H9 (cell line): Measurements from ENCODE around the gene NAA60. TPM values are rescaled to one million over a fixed set of nuclear protein-coding genes. Genes with fewer than 3 reads are reported as not detected.

Experiments
- DNase-seq: peaks from one replicate; pipeline ENCODE4 v3.0.0-alpha.2; 2017
- H2AFZ ChIP-seq: one replicate; pipeline ENCODE4 v1.6.1; 2013; ENCODE audit warnings: mild to moderate bottlenecking, low read length, control low read depth, moderate library complexity
- H2AK5ac ChIP-seq: 2 replicates; pipeline ENCODE4 v1.6.1; 2013; ENCODE audit warnings: low read length, control low read depth, mixed read lengths; ENCODE audit not compliant: insufficient read length
- H2BK120ac ChIP-seq: one replicate; pipeline ENCODE4 v1.6.1; 2013; ENCODE audit warnings: low read depth, mild to moderate bottlenecking, low read length, control low read depth, inconsistent platforms; ENCODE audit not compliant: poor library complexity, severe bottlenecking
- H2BK12ac ChIP-seq: 2 replicates; pipeline ENCODE4 v1.6.1; 2013; ENCODE audit warnings: low read length, control low read depth, mixed read lengths, low read depth; ENCODE audit not compliant: insufficient read length
- H2BK15ac ChIP-seq: 2 replicates; pipeline ENCODE4 v1.6.1; 2013; ENCODE audit warnings: low read depth, low read length, control low read depth
- H2BK20ac ChIP-seq: one replicate; pipeline ENCODE4 v1.6.1; 2013; ENCODE audit warnings: low read depth, mild to moderate bottlenecking, low read length, control low read depth, inconsistent platforms; ENCODE audit not compliant: poor library complexity, severe bottlenecking
- H2BK5ac ChIP-seq: 2 replicates; pipeline ENCODE4 v1.6.1; 2013; ENCODE audit warnings: low read length, control low read depth, mixed read lengths; ENCODE audit not compliant: insufficient read length
- H3K14ac ChIP-seq: 2 replicates; pipeline ENCODE4 v1.6.1; 2013; ENCODE audit warnings: low read length, control low read depth; ENCODE audit not compliant: insufficient read depth
- H3K18ac ChIP-seq: 2 replicates; pipeline ENCODE4 v1.6.1; 2013; ENCODE audit warnings: low read depth, mild to moderate bottlenecking, mixed read lengths, low read length, control low read depth; ENCODE audit not compliant: insufficient read length
- H3K23ac ChIP-seq: 2 replicates; pipeline ENCODE4 v1.6.1; 2013; ENCODE audit warnings: low read length, control low read depth, mixed read lengths, low read depth; ENCODE audit not compliant: insufficient read length
- H3K23me2 ChIP-seq: 2 replicates; pipeline ENCODE4 v1.6.1; 2013; ENCODE audit warnings: low read depth, mild to moderate bottlenecking, mixed read lengths, low read length, control low read depth; ENCODE audit not compliant: insufficient read length, poor library complexity, severe bottlenecking
- H3K27ac ChIP-seq: 2 replicates; pipeline ENCODE4 v1.5.1; 2013; ENCODE audit warnings: low read length, control low read depth, mixed read lengths, low read depth; ENCODE audit not compliant: insufficient read length
- H3K27me3 ChIP-seq: 2 replicates; pipeline ENCODE4 v1.6.1; 2013; ENCODE audit warnings: low read length, control low read depth, inconsistent platforms; ENCODE audit not compliant: insufficient read depth
- H3K4ac ChIP-seq: 2 replicates; pipeline ENCODE4 v1.6.1; 2013; ENCODE audit warnings: low read depth, mild to moderate bottlenecking, control low read depth, inconsistent platforms, low read length, moderate library complexity
- H3K4me1 ChIP-seq: 2 replicates; pipeline ENCODE4 v1.6.1; 2013; ENCODE audit warnings: low read length, control low read depth, inconsistent platforms; ENCODE audit not compliant: insufficient read depth
- H3K4me2 ChIP-seq: 2 replicates; pipeline ENCODE4 v1.6.1; 2013; ENCODE audit warnings: low read length, control low read depth, mixed read lengths; ENCODE audit not compliant: insufficient read length, insufficient read depth
- H3K56ac ChIP-seq: 2 replicates; pipeline ENCODE4 v1.6.1; 2013; ENCODE audit warnings: low read depth, mild to moderate bottlenecking, mixed read lengths, low read length, control low read depth; ENCODE audit not compliant: insufficient read length
- H3K79me1 ChIP-seq: 2 replicates; pipeline ENCODE4 v1.6.1; 2013; ENCODE audit warnings: low read depth, mild to moderate bottlenecking, moderate library complexity, low read length, control low read depth, inconsistent platforms; ENCODE audit not compliant: insufficient read depth, poor library complexity, severe bottlenecking
- H3K79me2 ChIP-seq: 2 replicates; pipeline ENCODE4 v1.6.1; 2013; ENCODE audit warnings: low read length, control low read depth, inconsistent platforms; ENCODE audit not compliant: insufficient read depth
- H3K9ac ChIP-seq: 2 replicates; pipeline ENCODE4 v1.6.1; 2013; ENCODE audit warnings: low read length, control low read depth, mixed read lengths; ENCODE audit not compliant: insufficient read length; ENCODE audit errors: extremely low read depth
- H3K9me3 ChIP-seq: one replicate; pipeline ENCODE4 v1.6.1; 2013; ENCODE audit warnings: low read depth, low read length, inconsistent platforms; ENCODE audit not compliant: control insufficient read depth
- H3T11ph ChIP-seq: one replicate; pipeline ENCODE4 v1.6.1; 2013; ENCODE audit warnings: mild to moderate bottlenecking, low read length, control low read depth, inconsistent platforms
- H4K20me1 ChIP-seq: one replicate; pipeline ENCODE4 v1.6.1; 2013; ENCODE audit not compliant: control insufficient read depth, insufficient read length, insufficient read depth
- H4K5ac ChIP-seq: 2 replicates; pipeline ENCODE4 v1.6.1; 2013; ENCODE audit warnings: low read depth, mild to moderate bottlenecking, mixed read lengths, low read length, control low read depth; ENCODE audit not compliant: insufficient read length
- H4K8ac ChIP-seq: replicated peaks from 2 replicates; pipeline ENCODE4 v1.6.1; 2013; ENCODE audit warnings: low read length, control low read depth, mixed read lengths, low read depth; ENCODE audit not compliant: insufficient read length
- H4K91ac ChIP-seq: 2 replicates; pipeline ENCODE4 v1.6.1; 2013; ENCODE audit warnings: low read depth, mild to moderate bottlenecking, moderate library complexity, mixed read lengths, low read length, control low read depth; ENCODE audit not compliant: insufficient read length
- H3K27ac Mint-ChIP-seq, 3 experiments: 2 replicates in 2 of 3; 3 replicates in 1 of 3; pipeline ENCODE4 v1.8.0; 2020 to 2021; ENCODE audit warnings: mixed read lengths in 3 of 3, mild to moderate bottlenecking in 1 of 3, moderate library complexity in 1 of 3
- H3K27me3 Mint-ChIP-seq: 2 replicates; pipeline ENCODE4 v1.8.0; 2021; ENCODE audit warnings: low read depth, mild to moderate bottlenecking, moderate library complexity, mixed read lengths
- H3K36me3 Mint-ChIP-seq, 3 experiments: 2 replicates in 2 of 3; 3 replicates in 1 of 3; pipeline ENCODE4 v1.8.0; 2020 to 2021; ENCODE audit warnings: low read depth in 3 of 3, mixed read lengths in 3 of 3; ENCODE audit not compliant: insufficient read depth in 1 of 3
- H3K4me1 Mint-ChIP-seq, 2 experiments: 2 replicates each; pipeline ENCODE4 v1.8.0; 2020; ENCODE audit warnings: mixed read lengths in 2 of 2
- H3K4me3 Mint-ChIP-seq, 2 experiments: 2 replicates in 1 of 2; 3 replicates in 1 of 2; pipeline ENCODE4 v1.8.0; 2020 to 2021; ENCODE audit warnings: mild to moderate bottlenecking in 2 of 2, mixed read lengths in 2 of 2, moderate library complexity in 1 of 2
- H3K9me3 Mint-ChIP-seq, 2 experiments: 2 replicates in 1 of 2; 3 replicates in 1 of 2; pipeline ENCODE4 v1.8.0; 2020; ENCODE audit warnings: mild to moderate bottlenecking in 2 of 2, mixed read lengths in 2 of 2, moderate library complexity in 1 of 2
- WGBS: extraction: QIAGEN DNeasy Blood & Tissue Kit; methylation state at CpG from one replicate; pipeline ENCODE4 v1.1.7; 2013; ENCODE audit warnings: missing lambda C conversion rate, low lambda C conversion rate, mixed read lengths; ENCODE audit not compliant: insufficient read length; ENCODE audit errors: extremely low coverage; 5-methylcytosine and 5-hydroxymethylcytosine counted together
- total RNA-seq: library from RNA; stranded (reverse); gene quantifications from 2 replicates; pipeline ENCODE4 v1.2.1, GENCODE V29; 2021
- TF ChIP-seq, protein P1 (sequence below): fragments of 200-600 bp; sonication (generic); conservative IDR thresholded peaks from 3 replicates; pipeline ENCODE4 v1.8.0; 2021; ENCODE audit warnings: antibody characterized with exemption, mild to moderate bottlenecking

NAA60 gene
- total RNA-seq, 1 experiment from 2014 or later = 49.3 TPM

DNA sequence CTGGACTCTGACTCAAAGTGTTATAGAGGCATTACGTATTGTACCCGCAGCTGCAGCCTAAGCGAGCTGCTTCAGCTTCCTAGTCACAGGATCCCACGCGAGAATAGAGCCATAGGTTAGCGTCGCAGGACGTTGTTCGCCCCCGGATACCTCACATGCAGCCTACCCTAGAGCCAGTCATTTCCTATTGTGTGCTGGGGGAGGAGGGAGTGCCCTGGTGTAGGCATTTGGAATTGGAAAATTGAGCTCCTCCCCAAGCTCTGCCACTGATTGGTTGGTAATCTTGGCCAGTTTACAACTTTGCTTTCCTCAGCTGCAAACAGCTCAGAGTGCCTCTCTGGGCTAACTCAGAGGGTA lies 530 bp downstream of the NAA60 start:
- no CpG with 5 or more reads among the region's 10 CpGs for WGBS
- H2BK120ac ChIP-seq = no peak overlapping the region
- H3K9ac ChIP-seq = peak overlapping the region; percentile 41
- H3K4ac ChIP-seq = no peak overlapping the region
- H2BK20ac ChIP-seq = no peak overlapping the region
- H3K79me1 ChIP-seq = no peaks in the 10 kb centered on the region
- H4K5ac ChIP-seq = no peak overlapping the region
- Mint-ChIP-seq H3K36me3 (peaks cover 35 to 40% (median 40%) of the 10 kb centered on the region in 3 experiments), H3K9me3 (peaks cover 38% of the 10 kb centered on the region in 2 experiments), H3K4me1 (peaks cover 3 to 4% of the 10 kb centered on the region in 2 experiments; a peak in 1 of 4 replicates), H3K4me3 (peak overlapping the region; percentile 98), H3K27me3 (no peaks in the 10 kb centered on the region), H3K27ac (peak overlapping the region; percentile 60 to 95 (median 87); a peak in 5 of 7 replicates)
- no peak overlapping the region for H4K91ac ChIP-seq
- no peak overlapping the region for H2BK12ac ChIP-seq
- no peak overlapping the region for H3K56ac ChIP-seq
- no peak overlapping the region for H3T11ph ChIP-seq
- no peak overlapping the region for H3K18ac ChIP-seq
- peaks cover 2% of the 10 kb centered on the region; the same call in 1 of the 2 replicates for H3K79me2 ChIP-seq
- H3K23ac ChIP-seq = no peak overlapping the region
- H3K9me3 ChIP-seq = no peaks in the 10 kb centered on the region
- TF ChIP-seq, protein P1, sequence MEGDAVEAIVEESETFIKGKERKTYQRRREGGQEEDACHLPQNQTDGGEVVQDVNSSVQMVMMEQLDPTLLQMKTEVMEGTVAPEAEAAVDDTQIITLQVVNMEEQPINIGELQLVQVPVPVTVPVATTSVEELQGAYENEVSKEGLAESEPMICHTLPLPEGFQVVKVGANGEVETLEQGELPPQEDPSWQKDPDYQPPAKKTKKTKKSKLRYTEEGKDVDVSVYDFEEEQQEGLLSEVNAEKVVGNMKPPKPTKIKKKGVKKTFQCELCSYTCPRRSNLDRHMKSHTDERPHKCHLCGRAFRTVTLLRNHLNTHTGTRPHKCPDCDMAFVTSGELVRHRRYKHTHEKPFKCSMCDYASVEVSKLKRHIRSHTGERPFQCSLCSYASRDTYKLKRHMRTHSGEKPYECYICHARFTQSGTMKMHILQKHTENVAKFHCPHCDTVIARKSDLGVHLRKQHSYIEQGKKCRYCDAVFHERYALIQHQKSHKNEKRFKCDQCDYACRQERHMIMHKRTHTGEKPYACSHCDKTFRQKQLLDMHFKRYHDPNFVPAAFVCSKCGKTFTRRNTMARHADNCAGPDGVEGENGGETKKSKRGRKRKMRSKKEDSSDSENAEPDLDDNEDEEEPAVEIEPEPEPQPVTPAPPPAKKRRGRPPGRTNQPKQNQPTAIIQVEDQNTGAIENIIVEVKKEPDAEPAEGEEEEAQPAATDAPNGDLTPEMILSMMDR = no peak
- H2BK15ac ChIP-seq = no peak overlapping the region
- H3K27ac ChIP-seq = no peak overlapping the region
- no peak overlapping the region for H4K8ac ChIP-seq
- no peak overlapping the region for H2BK5ac ChIP-seq
- peak overlapping the region; percentile 43 for H3K4me2 ChIP-seq
- H3K23me2 ChIP-seq = no peaks in the 10 kb centered on the region
- no peak overlapping the region for H2AK5ac ChIP-seq
- no peaks in the 10 kb centered on the region for H3K4me1 ChIP-seq
- no peaks in the 10 kb centered on the region for H3K27me3 ChIP-seq
- no peaks in the 10 kb centered on the region for H4K20me1 ChIP-seq
- no peak overlapping the region for H2AFZ ChIP-seq
- no peak for DNase-seq
- no peak overlapping the region for H3K14ac ChIP-seq
